Activated CD4-positive, alpha-beta T cell treated with anti-CD3 and anti-CD28 coated beads for 48 hours (primary cell): ENCODE results near the gene NFIX.

Experiments
- DNase-seq: peaks from one replicate; pipeline ENCODE4 v3.0.0-alpha.2; 2020

The NFIX gene

DNA sequence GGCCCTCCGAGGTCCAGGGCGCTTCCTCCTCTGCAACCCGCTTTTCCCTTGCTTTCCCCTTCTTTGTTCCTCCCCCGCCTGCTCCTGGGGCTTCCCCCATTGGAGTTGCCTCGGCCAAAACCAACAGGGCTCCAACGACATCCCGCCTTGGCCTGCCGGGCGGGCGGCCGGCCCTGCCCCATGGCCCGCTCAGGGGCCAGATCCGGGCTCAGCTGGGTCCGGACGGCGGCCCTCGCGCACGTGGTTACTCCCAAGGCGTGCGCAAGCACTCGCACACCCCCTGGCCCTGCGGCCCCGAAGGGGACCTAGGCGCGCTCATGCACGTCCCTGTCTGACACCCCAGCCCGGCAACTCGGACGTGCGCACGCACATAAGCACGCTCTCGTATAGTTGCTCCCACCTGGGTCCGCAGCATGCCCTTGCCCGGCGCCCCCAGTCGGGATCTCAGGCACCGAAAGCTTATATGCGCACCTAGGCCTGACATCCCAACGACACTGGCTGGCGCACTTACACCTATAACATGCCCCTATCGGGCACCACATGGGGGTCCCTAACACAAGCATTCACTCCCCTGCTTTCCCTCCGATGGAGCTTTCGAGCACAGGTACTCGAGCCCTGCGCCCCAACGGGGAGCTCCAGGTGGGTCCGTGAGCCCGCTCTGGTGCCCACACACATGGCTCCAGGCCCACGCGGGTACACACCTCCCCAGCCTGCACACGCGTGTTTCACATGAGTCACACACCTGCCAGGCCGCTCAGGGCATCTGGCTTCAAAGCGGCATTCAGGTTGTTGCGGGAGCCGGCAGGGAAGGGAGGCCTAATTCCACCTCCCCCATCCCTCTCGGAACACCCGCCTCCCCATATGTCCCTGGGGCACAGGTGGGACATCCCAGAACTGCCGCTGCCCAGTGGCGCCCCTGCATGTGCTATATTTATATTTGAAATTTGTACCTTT lies 15.0 kb downstream of the NFIX start:
- no peak for DNase-seq

DNA sequence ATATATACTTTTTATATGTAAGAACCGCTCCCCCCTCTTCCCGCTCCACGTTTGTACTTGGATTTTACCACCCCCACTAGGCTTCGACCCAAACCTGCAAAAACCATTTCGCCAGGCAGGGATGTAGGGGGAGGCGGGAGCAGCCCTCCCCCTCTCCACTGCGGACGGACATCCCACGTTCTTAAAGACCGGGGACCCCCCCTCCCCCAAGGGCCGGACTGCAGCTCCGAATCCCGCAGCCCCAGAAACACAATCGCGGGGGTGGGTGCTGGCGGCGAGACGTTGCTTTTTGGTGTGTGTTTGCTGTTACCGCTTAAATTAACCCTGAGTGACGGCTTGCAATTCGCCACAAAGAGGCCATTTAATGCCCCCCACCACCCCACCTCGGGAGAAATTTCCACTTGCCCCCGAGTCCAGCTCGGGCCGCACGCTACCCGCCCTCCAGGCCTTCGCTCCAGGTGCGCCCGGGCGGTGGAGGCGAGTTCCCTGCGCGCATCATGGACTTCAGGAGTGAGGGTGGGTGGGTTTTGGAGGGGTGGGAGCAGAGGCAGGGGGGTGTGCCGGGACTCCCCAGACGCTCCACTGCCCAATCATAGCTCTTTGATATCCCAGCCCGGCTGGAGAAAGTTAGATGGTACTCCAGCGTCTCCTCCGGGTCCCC lies 15.8 kb downstream of the NFIX start:
- DNase-seq = no peak

DNA sequence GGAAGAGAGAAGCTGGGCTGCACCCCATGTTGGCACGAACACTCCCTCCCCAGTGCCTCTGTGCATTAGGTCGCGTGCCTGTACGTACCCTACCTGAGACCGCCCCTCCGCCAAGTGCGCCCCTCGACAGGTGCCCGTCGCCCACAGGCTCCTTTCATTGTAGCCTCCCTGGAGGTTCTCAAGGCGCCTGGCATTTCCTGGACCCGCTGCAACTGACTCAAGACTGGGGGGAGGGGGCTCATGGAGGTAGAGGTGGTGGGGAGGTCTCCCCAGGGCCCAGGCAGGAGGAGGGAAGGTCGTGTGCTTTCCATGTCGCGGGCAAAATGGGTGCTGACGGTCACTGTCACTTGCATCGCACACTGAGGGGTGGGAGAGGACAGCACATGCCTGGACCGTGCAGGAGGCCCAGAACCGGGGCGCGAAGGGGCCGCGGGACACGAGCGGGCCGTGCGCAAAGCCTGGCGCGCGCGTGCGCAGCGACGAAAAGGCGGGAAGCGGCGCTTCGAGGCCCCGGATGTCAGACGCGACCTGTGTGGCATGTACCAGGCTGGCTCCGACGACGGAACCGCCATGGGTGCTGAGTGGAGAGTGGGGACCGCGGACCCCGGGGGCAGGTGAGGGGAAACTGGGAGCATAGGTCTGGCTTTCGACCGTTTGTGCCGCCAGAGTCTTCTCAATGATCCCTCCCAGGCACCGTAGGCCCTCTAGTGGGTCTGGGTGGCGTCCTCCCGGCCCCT lies 16.5 kb downstream of the NFIX start:
- DNase-seq = peak; percentile 60

DNA sequence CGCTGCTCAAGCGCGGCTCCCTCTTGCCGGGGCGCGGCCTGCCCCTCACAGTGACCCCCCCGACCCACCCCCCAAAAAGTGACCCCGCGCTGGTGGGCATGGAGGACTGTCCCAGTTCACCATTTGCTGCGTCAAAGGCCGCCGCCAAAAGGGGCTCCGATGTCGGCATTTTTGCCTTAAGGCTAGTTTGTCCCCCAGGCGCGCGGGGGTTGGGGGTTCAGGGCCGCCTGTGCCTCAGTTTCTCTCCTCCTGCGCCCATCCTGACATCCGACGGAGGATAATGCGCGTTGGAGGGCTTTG lies 17.1 kb downstream of the NFIX start:
- no peak for DNase-seq

DNA sequence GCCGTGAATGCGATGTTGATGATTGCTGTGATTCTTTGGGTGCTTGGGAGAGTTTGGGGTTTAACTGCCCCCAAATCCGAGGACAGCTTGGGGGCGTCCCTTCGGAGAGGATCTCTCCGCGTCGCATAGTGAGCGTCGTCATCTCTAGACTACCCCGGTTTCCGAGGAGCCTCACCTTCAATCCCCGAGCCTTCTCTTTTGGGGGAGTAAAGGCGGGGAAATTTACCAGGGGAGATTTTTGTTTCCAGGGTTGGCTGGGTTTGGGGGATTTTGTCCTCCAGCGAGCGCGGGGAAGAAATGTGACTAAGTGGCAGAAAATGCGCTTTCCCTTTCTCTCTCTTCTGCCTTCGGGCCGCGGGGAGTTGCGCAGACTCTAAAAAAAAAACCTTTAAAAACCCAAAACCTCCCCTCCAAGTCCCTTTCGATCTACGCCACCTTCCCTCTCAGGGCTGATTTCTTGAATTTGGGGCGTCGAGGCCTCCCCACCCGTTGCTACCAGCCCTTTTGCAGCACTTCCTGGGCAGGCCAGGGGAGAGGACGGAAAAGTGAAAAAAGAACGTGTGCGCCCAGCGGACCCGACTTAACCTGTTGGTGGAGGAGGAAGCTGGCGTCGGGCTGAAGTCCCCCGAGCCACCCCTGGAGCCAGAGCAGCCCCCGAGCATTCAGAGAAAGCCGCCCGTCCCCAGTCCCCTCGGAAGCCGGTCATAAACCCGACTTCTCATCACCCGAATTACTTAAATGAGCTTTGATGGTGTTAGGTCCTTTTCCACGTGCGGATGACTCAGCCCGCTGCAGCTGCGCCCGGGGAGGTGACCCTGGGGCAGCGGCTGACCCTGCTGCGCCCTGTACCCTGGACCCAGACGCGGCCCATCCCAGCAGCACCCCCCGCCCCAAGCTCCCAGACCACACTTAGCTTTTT lies 17.7 kb downstream of the NFIX start:
- peak; percentile 51 for DNase-seq

DNA sequence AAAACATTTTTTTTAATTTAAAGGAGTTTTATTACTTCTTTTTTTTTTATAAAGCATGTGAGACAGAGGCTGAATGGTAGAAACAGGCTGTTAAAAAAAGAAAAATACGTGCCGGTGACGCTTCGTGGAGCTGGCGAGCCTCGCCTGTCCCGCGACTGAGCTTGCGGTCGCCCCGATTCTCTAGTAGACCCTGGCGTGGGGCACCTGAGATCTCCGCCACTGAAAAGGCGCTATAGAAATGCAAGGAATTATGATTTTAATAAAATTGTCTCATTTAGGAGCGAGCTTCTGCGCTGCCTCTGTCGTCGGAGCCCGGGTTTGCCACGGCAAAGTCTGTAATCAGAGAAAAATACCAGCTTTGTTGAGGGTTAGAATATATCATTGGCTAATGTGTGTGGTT lies 18.4 kb downstream of the NFIX start:
- no peak for DNase-seq

DNA sequence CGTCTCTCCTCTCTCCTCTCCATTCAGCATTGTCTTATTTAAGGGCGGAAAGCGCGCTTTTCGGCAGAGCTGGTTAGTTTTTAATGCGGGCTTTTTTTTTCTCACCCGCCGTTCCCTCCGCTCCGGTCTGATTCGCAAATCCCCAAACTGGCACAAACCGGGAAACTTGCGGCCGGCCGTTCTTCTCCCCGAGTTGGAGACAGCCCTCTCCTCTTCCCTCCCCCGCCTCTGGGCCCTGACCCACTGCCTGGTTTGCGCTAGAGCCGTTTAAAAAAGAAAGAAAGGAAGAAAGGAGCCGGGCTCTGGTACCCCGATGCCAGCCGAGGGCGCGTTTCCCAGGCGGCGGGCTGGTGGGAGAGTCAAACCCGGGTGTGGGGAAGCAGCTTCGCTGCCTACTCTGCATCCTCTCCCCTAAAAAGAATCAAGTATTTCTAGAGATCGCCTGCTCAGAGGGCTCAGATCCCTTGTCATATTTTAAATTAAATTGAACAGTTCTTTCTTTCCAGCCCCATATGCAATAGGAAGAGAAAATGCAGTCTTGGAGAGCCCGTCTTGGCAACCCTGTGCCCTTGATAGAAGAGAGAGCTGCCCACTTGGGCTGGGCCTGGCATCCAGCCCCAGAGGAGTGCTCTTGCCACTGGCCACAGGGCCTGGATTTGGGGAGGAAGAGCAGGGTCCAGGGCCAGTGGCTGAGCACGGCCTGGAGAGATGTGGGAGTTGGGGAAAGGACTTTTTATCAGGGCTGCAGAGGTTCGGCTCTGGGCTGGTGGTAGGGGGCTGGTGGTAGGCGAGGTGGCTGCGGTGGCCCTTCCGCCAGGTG lies 19.0 kb downstream of the NFIX start:
- no peak for DNase-seq

DNA sequence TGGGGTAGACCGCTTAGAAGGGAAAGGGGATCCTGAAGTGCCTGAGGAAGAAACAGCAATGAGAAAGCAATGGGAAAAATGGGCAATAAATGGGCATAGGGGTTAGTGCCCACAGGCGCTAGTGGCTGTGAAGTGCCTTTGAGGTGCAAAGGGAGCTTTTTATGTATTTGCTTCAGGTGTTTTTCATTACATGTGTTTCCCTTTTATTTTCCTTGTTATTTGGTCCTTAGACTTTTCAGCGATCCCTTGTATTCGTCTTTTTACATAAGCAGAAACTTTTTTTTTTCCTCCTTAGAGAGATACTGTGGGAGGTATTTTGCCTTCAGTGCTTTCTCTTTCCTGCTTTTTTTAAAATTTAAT lies 19.6 kb downstream of the NFIX start:
- no peak for DNase-seq

DNA sequence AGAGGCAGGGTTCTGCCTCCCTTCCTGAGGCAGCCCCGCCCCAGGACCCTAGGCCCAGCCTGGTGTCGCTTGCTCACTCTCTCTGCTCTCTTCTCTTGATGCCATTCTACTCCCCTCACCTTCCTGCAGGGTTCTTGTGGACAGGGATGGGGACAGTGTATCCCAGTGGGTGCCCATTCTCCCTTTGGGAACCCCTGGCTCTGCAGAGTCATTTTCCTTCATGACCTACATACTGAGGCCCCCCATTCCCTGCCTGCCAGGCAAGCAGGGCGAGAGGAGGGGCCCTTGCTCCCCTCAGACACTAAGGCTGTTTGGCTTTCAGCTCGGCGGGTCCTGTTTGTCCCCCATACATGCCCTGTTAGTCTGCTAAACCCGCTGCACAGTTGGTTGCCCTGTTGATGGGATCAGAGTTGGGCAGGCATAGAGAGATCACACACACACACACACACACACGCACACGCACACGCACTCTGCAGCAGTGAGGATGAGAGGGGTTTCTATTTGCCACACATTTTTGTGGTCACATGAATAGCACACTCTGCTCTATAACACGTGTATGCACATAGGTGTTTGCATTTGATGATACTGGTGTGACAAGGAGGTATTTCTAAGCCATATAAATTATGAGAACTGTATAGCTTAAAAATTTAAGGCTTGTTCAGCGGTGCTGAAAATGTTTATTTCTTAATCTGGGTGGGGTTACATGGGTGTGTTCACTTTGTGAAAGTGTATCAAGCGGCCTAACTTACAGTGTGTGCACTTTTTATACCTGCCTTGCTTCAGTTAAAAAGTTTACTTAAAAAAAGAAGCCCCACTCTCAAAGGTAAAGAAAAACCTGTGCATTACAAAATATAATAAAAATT lies 20.3 kb downstream of the NFIX start:
- DNase-seq = no peak

DNA sequence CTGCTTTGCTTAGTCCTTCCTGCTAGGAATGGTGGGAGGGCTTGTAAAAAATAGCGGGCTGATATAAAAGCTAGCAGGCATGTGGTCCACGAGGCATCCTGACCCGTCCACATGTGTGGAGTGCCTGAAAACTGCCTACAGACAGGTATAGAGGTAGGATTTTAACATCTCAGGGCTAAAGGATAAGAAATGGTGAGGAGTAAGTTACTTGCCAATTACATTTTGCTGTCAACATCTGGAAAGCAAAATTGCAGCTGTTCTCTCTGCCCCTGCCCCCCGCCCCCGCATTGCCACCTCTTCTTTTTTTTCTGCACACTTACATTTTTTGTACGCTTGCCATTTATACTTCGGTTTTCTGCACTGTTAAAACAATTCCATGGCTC lies 21.0 kb downstream of the NFIX start:
- DNase-seq = no peak

DNA sequence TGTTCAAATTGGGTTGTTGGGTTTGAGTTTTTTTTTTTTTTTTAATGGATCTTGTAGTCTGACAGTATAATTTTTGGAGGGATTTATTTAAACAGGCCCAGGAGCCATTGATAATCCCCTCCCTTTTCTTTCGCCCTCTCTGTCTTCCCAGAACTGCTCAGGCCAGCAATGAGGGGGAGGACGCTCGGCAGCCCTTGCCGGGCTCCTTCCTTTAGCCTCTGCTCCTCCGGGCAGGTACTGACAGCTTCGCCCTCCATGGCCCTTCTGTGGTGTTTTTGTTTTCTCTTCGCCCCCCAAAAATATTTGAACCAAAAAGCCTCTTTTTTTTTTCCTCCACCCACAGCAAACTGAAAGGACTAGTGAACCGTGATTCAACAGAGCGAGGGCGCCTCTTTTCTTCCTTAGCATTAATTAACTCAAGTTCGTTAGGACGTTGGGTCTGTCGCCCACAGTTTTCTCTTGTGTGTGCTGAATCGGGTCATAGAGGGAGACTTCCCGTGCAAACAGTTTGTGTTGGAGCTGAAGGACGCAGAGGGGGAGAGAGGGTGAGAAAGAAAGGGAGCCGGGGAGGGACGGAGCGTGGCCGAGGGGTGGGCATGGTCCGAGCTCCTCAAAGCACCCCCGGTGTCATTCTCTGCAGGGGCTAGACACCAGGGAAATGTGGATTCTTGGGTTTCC lies 21.5 kb downstream of the NFIX start:
- no peak for DNase-seq

DNA sequence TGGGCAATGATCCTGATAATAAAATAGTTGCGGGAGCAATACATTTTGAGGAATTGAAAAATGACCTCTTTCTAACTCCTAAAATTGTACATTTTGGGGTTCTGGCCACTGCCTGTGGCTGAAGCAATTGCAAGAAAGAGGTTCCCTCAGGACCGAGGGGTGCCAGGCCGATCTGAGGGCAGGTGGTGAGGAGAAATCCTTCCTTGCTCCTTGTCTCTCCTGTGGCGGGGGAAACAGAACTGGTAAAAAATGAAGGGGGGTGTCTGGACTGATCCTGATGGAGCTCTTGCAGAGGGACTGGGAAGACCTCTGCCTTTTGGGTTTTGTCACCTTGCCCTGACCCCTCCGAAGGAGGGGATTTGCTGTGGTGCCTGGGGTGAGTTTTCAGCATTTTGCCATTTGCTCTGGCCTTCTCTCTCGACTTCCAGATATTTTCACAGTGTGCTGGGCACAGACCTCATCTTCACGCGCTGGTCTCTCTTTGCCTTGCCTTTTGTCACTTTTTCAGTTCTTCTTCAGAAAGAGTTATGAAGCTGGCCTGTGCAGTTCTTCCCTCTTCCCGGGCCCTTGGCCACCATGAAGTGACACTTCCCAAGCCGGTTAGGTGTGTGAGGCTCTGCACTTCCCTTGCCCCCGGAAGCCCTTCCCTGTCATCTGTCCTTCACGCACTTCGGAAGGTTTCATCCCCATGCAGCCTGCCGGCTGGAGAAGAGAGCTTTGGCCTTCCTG lies 22.2 kb downstream of the NFIX start:
- DNase-seq = no peak

DNA sequence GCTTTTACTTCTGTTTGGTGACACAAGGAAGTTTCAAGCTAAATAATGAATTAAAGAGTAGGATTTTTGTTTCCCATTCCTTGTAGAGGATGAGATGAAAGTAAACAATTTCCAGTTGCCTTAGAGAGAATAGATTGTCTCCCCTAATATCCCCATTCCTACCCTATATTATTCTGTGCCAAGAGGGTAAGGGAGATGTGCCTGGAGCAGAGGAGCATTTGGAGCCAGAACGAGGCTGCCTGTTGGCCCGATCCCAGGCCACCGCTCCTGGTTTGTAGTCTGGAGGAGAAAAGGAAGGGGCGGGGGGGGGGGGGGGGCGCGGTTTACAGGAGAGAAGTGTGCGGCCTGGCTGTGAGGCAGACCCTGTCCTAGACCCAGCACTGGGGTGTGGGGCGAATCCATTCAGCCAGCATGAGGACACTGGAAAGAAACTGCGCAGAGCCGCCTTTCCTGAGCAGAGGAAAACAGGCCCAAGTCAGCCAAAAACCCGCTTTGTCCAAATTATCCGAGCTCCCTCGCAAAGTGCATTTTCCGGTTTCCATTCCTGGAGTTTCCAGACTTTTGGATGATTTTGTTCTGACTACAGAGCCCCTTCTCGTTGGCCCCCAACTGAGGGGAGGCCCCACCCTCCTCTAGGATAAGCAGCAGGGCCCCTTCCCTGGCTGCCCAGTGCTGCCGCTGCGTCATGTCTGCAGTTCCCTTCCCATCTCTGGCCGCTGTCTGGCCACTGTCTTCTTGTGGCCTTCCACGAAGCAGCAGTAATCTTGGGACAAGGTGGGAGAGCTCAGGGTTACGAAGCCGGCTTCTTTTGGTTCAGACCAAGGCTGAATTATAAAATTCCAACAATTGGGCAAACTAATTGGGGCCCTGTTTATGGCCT lies 23.0 kb downstream of the NFIX start:
- no peak for DNase-seq

DNA sequence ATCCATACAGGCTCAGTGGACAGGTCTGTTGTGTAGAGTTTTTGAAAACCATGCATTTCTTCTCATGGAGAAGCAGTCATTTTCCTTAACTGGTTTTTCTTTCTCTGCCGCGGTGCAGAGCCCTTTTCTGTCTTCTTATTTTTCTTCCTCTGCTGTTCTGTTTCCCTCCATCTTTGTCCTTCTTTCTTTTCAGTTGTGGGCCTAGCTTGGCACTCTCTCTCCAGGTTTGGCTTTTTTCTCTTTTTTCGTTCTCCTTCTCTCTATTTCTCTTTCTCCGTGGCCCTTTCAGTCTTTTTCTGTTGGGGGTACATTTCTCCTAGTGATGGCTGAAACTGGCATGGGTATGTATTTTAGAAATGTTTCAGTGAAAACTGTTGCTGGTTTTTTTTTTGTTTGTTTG lies 24.1 kb downstream of the NFIX start:
- DNase-seq = no peak

DNA sequence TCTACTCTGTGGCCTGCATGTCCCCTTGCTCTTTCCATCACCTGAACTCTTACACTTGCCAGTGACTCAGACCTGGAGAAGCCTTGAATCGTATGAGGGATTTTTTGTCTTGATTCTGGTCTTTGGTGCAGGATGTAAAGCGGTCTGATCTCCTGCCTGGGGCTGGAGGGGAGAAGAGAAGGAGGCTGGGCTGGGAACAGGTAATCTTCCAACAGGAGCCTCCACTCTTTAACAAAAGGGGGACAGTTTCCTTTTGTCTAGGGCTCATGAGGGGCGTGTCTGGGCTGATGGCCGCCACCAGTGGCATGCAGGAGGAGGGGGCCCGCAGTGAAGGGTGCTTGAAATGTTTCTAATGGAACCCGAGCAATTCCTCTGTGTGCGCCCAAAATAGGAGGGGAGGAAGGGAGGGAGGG lies 24.7 kb downstream of the NFIX start:
- no peak for DNase-seq

DNA sequence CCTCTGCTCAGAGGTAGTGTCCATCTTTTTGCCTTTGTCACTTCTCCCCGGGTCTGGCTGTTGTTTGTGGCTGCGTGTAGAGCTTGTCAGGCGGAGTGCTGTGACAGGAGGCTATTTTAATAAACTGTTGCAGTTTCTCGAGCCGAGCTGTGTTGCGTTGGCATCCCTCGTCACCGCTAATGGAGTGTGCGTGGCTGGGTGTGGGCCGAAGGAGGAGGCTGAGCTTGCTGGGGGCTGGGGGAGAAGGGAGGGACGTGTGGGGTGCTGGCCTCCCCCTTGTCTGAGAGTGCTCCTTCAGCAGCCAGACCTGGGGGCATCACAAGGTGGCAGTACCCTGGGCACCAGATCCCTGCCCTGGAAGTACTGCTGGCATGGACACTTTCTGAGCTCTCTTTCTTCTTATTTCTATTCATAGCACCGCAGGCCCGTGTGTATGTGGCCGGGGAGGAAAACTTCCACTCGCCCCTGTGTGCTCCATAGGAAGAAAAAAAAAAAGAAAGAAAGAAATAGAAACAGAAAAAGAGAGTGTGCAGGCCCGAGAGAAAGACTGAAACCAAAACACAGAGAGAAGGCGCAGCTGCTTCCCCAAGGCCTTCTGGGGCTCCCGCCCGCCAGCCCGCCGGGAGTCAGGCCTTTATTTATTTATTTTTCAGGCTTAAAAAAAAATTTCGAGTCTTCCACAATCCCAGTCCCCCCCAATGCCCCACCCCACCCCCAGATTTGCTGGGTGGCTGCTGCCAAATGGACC lies 27.0 kb downstream of the NFIX start:
- DNase-seq = no peak

DNA sequence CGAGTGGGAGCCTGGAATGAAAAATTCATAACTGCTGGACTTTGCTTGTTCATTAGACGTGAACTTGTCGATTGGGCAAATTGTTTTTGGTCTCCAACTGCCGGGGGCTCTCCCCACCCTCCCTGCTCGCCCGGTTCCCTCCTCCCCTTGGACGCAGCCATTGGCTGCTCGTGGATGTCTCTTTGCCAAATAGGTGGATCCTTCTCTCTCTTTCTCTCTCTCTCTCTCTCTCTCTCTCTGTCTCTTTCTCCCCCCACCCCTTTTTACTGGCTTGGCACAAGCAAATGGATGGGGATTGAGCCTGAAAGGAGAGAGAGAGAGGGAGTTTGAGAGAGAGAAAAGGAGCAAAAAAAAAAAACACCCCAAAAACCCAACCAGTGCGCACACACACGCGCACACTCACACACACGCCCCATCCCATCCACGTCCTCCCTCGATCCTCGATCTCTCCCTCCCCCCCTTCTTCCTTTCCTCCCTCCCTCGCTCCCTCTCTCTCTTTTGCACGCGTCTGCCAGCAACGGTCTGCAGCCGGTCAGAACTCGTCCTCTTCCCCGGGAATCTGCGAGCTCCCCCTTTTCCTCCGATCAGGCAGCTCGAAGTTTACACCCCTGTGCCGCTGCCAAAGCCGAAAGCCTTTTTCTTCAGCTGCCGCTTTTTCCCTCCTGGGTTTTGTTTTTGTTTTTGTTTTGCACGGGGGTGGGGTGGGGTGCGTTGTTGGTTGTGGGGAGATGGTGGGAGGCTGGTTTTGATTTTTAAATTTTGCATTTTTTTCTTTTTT lies 27.8 kb downstream of the NFIX start:
- no peak for DNase-seq
